Retina (tissue), 1 donor: Measurements from ENCODE around the gene EFNA2.

ENCODE experiments used
- DNase-seq: peaks from one replicate; pipeline ENCODE4 v3.0.0-alpha.2; 2016

Gene EFNA2

DNA sequence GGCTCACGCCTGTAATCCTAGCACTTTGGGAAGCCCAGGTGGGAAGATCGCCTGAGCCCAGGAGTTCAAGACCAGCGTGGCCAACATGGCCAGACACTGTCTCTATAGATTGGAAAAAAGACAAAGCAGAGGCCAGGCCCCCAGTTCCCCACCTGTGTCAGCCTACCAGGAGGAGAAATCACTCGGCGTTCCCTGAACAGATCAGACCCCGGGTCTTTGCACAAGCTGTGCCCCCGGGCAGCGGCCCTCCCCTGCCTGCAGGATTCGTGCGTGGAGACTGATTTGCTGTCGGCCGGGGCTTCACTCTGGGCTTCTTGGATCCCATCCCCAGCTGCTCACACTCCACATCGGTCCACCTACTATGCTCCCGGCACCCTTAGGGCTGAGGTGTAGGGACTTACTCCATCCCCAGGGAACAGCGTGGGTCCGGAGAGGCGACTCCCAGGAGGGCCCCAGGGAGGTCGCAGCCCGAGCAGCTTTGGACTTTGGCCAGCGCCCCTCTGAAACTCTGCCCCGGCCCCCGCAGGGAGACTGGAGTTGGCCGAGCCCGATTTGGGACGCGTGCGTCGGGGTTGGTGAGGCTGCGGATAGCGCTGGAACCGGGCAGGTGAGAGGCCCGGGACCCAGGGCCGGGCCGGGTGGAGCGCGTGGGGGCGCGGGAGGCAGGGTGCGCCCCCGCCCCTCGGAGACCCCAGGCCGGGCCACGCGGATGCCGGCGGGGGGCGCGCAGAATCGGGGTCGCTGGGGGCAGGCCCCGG is 515 bp upstream of the EFNA2 start:
- peak; percentile 75 for DNase-seq

DNA sequence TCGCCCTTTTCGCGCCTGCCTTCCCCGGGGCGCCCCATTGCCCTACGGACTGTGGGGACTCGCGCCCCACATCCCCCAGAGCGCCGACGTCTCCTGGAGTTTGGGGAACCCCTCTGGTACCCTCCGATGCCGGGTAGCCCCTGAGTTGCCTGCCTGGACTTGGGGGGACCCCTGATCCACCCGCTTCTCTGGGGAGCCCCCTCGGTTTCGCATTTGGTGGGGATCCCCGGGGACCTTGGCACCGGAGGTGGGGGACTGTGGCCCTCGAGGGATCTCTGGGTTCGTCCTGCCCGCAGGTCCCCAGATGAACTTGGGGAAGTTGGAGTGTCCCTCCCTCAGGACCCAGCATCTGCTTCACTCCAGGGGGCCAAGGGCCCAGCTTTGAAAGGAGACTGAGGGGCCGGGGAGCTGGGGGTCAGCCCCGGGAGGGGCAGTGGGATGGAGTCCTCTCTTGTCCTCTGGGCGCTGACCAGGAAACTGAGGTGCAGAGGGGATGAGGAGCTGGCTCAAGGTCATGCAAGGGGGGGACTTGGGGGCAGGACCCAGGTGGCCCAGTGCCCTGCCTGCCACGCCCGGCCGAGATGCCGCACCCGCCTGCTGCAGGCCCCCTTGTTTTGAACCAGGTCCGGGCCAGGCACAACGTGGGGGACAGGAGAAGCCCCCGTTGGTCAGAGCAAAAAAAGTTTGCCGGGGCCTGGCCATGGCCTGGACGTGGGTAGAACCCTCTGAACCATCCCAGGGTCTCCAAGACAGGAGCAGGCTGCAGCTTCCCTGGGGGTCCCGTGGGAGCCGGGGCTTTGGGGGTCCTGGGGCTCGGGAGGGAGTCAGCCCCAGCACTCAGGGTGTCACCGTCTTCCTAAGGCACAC is 1.0 kb downstream of the EFNA2 start:
- peak; percentile 54 for DNase-seq

DNA sequence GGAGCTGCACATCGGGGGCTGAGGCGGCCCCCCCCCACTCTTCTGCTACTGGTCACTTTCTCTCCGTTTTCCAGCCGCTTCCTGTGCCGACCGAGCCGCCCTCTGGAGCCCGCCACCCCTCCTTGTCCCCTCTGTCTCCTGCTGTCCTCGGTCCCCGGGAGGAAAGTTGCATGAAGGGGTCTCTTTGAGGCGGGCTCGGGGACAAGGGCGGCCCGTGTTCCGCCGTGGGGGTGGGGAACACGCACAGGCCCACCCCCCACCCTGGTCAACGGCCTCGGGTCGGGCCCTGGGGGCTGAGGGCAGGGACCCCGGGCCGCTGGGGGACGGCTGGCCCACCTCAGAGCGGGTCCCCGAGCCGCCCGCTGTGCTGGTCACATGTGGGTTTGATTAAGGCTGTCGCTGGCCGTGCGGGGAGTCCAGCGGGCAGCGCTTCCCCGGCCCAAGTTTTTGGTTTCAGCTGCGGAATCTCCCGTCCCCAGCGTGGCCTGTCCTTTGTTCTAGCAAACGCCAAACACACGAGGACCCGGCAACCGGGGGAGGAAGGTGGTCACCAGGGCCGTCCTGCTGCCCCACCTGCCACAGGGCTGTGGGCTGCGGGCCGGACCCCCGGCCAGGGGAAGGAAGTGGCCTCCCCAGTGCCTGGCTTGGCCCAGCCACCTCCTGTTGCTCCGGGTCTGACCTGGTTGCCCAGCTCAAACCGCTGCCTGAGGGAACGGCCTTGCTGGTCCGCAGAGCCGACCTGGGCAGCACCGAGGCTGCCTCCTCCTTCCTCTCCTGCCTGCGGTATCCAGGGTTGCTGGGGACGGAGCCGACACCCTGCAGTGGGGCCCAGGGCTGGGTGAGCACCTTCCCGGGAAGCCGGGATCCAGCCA is 1.9 kb downstream of the EFNA2 start:
- peak; percentile 76 for DNase-seq

DNA sequence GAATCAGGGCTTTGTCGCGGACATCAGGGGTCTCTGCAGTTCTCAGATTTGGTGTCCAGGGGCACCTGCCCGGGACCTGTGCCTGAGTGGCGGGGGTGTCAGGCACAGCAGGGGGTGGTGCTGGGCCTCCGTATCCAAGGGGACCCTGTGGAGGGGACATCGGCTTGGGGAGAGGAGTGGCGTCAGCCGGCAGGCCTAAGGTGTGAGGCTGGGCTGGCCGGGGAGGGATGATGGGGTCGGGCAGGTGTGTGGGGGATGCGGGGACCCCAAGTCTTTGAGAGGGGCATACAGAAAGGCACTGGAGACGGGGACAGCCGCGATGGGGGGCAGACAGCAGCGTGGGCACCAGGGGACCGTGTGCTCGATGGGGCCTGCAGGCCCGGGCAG is 2.5 kb downstream of the EFNA2 start:
- no peak for DNase-seq

DNA sequence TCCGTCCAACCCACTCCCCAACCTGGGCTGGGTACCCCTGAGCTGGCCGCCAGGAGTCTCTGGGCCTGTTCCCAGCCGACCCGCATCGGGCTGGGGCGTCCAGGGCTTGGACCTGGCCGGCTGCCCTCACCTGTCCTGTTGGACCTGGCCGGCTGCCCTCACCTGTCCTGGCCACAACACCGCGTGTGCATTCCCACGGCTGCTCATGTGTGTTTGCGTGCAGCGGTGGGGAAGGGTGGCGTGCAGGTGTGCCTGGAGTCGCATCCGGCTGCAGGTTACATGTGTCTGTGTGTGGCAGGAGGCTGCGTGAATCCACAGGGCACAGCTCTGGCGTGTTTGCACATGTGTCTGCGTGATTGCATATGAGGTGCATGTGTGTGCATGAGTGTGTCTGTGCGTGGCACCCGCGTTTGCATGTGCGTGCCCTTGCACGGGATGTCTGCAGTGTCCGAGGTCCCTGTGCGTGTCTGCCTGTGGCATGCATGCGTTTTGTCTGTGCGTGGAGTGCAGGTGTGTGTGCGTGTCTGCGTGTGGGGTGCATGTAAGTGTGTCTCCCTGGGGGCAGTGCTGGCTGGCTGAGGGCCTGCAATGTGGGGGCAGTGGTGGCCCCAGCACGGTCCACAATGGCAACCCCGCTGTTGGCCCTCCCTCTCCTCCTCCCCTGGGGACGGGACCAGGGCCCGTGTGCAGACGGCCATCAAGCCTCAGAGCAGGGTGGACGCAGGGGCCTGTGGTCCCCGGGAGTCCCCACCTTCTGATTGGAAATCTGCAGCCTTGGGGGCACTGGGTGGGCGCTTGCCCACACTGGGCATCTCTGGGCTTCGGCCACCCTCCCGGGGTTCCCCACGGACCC is 3.4 kb downstream of the EFNA2 start:
- DNase-seq, result no peak

DNA sequence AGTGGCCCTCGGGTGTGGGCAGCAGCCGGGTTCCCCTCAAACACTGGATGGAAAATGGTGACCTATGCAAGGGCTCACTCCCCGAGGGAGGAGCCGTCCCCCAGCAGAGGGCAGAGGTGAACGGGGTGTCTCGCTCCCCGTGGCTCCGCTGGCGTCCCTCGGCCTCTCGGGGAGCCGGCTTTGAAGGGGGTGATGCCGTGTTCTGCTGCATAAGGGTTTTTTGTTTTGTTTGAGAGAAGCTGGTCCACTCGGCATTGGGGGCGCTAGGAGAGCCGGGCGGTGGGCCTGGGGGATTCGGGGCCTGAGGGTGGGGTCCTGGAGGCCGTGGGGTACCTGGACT is 4.0 kb downstream of the EFNA2 start:
- no peak for DNase-seq

DNA sequence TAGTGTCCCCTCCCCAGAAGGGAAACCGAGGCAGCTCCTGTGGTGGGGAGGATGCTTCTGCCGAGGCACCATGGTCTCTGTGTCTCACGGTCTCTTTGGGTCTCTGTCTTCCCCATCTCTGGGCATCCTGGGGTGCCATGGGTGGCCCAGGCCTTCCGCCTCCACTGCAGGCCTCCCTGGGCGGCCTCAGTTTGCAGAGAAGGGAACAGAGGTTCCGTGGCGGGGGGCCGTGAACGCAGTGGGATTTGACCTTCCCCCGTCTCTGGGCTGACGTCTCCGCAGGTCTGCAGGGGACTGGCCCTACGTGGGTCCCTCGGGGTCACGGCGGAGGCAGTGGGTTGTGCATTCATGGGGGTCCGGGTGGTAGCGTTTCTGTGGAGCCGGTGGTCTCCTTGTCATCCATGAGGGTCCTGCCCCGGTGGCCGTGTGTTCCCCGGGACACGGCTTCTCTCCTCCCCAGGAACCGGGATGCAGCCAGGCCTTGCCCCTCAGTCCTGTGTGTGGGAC is 4.6 kb downstream of the EFNA2 start:
- DNase-seq, result no peak

DNA sequence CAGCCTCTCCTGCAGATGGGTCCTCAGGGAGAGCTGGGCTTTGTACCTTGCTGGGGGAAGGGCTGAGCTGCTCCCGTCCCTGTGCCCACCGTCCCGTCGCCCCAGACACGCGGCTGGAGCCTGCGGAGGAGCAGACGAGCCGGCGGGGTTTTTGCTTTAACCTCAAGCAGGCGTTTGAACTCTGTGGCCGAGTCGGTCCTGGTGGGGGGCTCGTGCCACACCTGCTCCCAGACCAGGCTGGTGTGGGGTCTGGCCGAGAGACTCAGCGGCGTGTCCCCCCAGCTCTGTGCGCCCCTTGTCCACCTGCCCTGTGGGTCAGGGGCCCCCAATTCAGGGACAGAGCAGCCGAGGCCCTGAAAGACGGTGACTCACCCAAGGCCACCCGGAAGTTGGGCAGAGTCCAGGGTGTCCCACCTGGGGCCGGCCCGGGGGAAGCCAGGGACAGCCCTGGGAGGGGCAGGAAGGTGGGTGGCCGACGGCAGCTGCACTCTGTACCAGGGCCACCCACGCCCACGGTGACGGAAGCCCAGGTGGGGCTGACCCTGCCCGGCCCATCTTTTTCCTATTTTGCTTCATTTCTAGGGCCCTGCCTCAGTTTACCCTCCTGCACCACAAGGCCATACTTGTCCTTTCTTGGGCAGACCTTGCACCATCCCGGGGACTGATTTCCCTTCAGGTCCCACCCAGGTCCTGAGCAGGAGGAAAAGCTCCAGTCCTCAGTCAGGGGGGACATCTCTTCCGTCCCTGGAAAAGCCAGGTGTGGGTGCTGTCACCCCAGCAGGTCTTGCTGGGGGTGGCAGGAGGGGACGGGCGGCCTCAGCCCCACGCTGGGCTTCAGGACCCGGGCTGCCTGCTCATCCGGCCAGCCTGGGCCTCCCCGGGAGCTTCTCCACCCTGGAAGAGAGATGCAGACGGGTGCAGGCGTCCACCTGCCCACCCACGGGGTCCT is 5.3 kb downstream of the EFNA2 start:
- DNase-seq, result no peak

DNA sequence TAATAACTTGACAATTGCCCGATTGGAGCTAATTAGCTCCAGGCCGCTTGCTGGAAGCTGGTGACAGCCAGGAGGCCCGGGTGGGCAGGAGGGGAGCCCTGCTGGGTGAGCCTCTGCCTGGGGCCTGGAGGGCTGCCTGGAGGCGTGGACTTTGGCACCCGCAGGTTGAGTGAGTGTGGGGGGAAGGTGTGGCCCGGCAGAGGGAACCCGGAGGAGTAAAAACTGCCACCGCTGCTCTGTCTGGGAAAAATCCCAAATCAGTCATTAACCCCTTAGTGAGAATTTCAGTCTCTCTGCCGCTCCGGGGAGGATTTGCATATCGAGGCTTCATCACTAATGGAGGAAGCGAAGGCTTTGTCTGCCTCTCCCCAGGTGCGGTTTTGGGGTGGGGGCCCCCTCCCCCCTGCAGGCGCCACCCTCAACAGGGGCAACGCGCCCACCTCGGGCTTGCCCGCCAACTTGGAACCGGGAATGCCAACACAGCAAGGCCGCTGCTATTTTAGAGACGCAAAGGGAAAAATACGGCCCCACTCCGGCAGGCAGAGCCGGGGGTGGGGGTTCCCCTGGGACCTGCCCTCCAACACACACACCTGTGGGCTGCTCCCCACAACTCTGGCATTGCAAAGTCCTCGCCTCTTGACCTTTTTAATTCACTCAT is 6.2 kb downstream of the EFNA2 start:
- no peak for DNase-seq

DNA sequence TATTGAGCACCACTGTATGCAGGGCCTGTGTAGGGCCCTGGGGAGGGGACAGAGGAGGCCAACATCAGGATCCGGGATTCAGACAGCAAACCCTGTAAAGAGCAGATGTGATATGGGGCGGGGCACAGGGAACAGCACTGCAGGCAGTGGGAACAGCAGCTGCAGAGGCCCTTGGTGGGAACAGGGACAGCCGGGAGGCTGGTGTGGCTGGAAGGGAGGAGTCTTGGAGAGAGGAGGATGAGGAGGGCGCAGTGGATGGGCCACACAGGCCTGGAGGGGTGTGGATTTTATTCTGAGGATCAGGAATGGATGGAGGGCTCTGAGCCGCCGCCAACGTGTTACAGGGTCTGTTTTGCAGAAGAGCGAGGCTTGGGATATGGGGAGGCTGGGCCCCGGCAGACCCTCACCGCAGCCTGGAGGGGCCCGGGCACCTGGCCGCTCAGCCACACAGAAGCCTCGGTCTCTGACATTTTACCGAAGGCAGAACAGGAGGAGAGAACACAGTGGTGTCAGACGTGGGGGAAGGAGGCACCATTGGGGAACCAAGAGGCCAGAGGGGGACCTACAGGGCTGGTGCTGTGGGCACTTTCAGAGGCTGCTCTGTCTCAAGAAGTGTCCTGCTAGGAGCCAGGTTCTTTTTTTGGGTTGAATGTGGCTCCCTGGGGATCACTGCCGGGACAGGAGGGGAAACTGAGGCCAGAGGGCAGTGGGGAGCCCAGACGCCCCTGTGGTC is 6.9 kb downstream of the EFNA2 start:
- no peak for DNase-seq

DNA sequence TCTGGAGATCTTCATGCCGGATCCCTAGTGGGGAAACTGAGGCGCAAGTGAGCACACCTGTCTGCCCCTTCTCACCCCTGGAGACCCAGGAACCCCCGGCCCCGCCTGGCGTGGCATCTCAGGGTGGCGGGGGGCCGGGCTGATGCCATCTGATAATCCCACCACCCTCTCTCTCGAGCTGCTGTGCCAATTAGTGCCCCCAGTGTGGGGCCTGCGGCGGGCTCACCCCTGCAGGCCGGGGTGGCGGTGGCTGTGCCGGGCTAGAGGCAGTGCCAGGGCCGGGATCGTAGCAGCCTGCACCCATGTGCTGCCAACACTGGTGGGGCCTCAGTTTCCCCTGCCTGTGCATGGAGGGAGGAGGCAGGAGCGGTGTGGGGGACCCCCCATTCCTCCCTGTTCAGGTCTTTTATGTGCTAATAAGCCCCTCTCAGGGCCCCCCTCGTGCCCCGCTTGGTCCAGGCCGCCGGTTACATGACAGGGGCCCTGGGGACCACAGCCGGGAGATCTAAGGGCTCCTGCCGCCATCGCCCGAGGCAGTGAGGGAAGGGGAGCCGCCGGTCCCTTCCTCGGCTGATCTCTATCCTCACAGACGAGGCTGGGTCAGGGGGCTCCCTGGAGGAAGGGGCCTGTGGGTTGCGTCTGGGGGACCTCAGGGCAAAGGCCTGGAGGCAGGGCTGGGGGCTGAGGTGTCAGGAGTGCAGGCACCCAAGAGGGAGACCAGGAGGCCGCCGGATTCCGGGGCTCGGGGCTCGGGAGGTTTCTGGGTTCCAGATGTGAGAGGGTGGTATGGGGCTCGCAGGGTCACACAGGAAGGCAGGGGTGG is 8.3 kb downstream of the EFNA2 start:
- no peak for DNase-seq

DNA sequence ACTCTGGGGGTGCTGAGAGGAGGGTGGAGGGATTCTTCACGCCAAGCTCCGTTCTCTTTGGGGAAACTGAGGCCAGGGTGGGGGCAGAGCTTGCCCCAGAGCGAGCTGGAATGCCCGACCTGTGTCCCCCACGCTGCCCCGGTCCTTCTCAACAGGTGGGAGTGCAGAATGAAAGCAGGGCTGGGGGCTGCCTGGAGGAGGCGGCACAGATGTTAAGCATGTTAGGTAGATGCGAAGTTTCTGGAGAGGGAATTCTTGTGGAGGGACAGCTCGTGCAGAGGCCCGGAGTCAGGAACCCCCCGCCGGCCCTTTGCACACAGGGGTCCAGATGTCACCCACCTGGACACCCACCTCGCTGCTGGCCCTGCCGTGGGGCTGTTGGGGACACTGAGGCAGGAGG is 9.0 kb downstream of the EFNA2 start:
- DNase-seq, result no peak

DNA sequence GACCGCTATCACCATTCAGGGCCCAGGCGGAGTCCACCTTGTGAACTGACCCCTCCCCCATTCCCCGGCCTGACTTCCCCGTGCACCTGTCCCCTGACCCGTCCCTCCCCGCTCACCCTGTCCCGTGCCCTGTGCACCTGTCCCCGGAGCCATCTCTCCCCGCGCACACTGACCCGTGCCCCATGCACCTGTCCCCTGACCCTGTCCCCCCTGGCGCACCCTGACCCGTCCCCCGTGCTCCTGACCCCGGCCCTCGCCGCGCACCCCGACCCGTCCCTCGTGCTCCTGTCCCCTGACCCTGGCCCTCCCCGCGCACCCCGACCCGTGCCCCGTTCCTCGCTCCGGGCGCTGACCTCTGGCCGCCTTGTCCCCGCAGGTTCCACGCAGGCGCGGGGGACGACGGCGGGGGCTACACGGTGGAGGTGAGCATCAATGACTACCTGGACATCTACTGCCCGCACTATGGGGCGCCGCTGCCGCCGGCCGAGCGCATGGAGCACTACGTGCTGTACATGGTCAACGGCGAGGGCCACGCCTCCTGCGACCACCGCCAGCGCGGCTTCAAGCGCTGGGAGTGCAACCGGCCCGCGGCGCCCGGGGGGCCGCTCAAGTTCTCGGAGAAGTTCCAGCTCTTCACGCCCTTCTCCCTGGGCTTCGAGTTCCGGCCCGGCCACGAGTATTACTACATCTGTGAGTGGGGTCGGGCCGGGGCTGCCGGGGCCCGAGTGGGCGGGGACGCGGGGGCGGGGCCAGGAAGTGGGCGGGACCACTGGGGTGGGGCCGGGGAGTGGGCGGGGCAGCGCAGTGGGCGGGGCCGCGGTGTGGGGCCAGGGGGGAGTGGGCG is 9.7 kb downstream of the EFNA2 start:
- no peak for DNase-seq

DNA sequence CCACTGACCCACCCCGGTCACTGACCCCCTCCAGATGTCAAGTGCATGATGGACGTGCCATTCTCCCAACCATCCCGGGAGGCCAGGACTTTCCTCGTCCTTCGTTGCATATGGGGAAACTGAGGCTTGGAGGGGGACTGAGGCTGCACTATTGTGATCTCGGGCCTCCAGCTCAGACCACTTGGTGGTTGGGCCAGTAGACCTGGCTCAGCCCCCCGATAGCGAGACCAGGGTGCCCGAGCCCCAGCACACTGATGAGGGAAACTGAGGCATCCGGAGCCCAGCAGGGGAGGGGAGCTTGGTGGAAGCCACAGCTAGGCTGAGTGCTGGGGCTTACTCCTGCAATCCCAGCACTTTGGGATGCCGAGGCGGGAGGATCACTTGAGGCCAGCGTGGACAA is 10.4 kb downstream of the EFNA2 start:
- no peak for DNase-seq

DNA sequence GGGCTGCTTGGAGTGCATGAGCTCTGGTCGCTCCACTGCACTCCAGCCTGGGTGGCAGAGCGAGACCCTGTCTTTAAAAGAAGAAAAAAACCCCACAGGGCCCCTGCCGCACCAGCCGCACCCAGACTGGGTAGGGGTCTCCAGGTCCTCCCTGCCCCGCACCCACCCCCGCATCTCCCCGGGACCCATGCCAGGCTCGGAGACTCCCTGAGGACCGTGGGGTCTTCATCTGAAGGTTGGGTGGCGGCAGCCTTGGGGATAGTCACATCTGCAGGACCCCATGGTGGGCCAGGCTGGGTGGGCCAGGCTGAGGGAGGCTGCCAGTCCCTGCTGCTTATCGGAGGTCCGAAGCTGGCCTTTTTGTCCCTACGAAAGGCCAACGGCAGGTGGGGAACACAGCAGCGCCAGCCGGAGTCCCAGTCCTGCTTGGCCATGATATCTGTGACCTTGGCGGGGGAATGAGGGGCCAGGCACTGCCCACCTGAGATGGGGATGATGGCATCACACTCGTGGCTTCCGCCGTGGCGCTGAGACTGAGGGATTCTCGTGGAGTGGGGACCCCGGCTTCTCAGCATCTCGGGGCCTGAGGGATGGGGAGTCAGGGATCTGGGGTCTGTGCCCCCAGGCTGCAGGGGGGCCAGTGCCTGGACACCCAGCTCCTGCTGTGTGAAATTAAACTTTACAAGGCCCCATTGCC is 11.1 kb downstream of the EFNA2 start:
- no peak for DNase-seq

DNA sequence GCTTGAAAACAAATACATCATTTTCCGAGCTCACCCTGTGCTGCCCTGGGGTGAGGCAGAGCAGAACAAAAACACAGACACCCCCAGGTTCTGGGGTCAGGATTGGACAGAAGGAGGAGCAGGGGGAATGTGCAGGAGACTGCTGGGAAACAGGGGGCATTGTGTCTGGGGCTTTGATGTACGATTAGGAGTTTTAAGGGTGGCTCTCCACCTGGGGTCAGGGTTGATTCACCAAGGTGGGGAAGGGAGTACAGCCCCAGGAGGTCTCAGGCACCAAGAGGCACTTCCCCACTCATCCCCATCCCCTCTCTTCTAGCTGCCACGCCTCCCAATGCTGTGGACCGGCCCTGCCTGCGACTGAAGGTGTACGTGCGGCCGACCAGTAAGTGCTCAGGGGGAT is 12.6 kb downstream of the EFNA2 start:
- DNase-seq, result no peak

DNA sequence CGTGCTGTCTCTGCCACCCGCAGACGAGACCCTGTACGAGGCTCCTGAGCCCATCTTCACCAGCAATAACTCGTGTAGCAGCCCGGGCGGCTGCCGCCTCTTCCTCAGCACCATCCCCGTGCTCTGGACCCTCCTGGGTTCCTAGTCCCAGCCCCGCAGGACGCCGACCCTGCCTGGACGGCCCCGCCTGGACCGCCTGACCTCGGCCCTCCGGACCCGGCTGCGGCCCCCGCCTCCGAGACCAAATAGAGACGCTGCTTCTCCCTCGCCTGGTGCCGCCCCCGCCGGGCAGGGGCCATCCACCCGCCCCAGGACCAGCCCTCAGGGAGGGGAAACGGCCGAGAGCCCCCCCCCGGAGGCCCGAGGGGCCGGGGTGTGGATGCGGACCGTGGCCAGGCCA is 14.1 kb downstream of the EFNA2 start:
- DNase-seq, result no peak
